GM12878 (cell line): ENCODE results near the gene CUEDC1. TPM values are rescaled to one million over a fixed set of nuclear protein-coding genes. Genes with fewer than 3 reads are reported as not detected.

Experiments
- ATAC-seq: fragments of 200-7000 bp; cut with Tn5 transposase; 3 replicates; pipeline ENCODE4 v1.9.1; 2020; ENCODE audit warnings: mild to moderate bottlenecking, moderate library complexity
- BruUV-seq: library from RNA; stranded (reverse); fragments of 400-500 nt; replicated peaks from 2 replicates; lab custom pipeline; 2021; lab: Mats Ljungman, UMichigan
- CTCF ChIA-PET: fragments of 300-600 bp; sonication (Branson Sonifier 250); formaldehyde crosslinking; extraction: SDS; loops from one replicate; lab custom pipeline; 2021; ENCODE audit warnings: inconsistent platforms; lab: Yijun Ruan, JAX
- POLR2A ChIA-PET: fragments of 350-600 bp; formaldehyde crosslinking; extraction: SDS; loops from one replicate; lab custom pipeline; 2021; ENCODE audit warnings: inconsistent platforms; lab: Charles Lee
- RAD21 ChIA-PET: fragments of 300-600 bp; sonication (Branson Sonifier 250); formaldehyde crosslinking; loops from one replicate; lab custom pipeline; 2023; ENCODE audit warnings: antibody characterized with exemption; ENCODE audit not compliant: unreplicated experiment; lab: Charles Lee
- SMC1A ChIA-PET: fragments of 300-600 bp; sonication (Branson Sonifier 250); formaldehyde crosslinking; loops from one replicate; lab custom pipeline; 2023; ENCODE audit not compliant: unreplicated experiment, uncharacterized antibody; lab: Charles Lee
- DNase-seq: peaks from one replicate; pipeline ENCODE4 v3.0.0-alpha.2; 2011; ENCODE audit warnings: low read depth, low spot score
- FAIRE-seq: peaks from 3 replicates; lab custom pipeline; 2011; peaks lifted over from hg19 to GRCh38; lab: Jason Lieb, UNC
- H2AFZ ChIP-seq: 2 replicates; pipeline ENCODE4 v1.6.0; 2011; ENCODE audit warnings: low read depth, low read length, control low read depth; ENCODE audit not compliant: control insufficient read depth
- H3K27ac ChIP-seq: 2 replicates; pipeline ENCODE4 v1.5.1; 2011; ENCODE audit warnings: control low read depth; ENCODE audit not compliant: control insufficient read depth, insufficient read depth
- H3K27me3 ChIP-seq, 2 experiments: replicated peaks in 1 of 2; 2 replicates each; pipeline versions ENCODE4 v1.6.0 to v1.6.1; 2011; ENCODE audit warnings: low read length in 1 of 2; ENCODE audit not compliant: control insufficient read depth in 2 of 2, insufficient read depth in 2 of 2
- H3K36me3 ChIP-seq, 2 experiments: 2 replicates each; pipeline ENCODE4 v1.5.1; 2011; ENCODE audit warnings: low read length in 1 of 2; ENCODE audit not compliant: control insufficient read depth in 2 of 2, insufficient read depth in 2 of 2
- H3K4me1 ChIP-seq: 2 replicates; pipeline ENCODE4 v1.6.1; 2011; ENCODE audit warnings: mild to moderate bottlenecking, low read length, moderate library complexity, mixed read lengths; ENCODE audit not compliant: control insufficient read depth, insufficient read depth
- H3K4me2 ChIP-seq: 2 replicates; pipeline ENCODE4 v1.6.0; 2011; ENCODE audit warnings: control low read depth; ENCODE audit not compliant: control insufficient read depth, insufficient read depth
- H3K4me3 ChIP-seq: fragments of 200-600 bp; sonication (generic); 2 replicates; pipeline ENCODE4 v1.5.1; 2016
- H3K79me2 ChIP-seq: 2 replicates; pipeline ENCODE4 v1.6.0; 2011; ENCODE audit warnings: low read length; ENCODE audit not compliant: control insufficient read depth, insufficient read depth
- H3K9ac ChIP-seq: 2 replicates; pipeline ENCODE4 v1.8.0; 2011; ENCODE audit warnings: low read length, control low read depth, mixed read lengths; ENCODE audit not compliant: control insufficient read depth, insufficient read depth
- H3K9me3 ChIP-seq: replicated peaks from 3 replicates; pipeline ENCODE4 v1.5.1; 2011; ENCODE audit warnings: mild to moderate bottlenecking, low read length; ENCODE audit not compliant: control insufficient read depth, insufficient read depth
- H4K20me1 ChIP-seq: 2 replicates; pipeline ENCODE4 v1.6.0; 2011; ENCODE audit not compliant: control insufficient read depth, insufficient read depth
- BCLAF1 ChIP-seq: fragments of 450-650 bp; IDR thresholded peaks from 2 replicates; pipeline ENCODE4 v1.6.1; 2017; ENCODE audit warnings: antibody characterized with exemption, mild to moderate bottlenecking, moderate library complexity
- HCFC1 ChIP-seq: fragments of 150-350 bp; IDR thresholded peaks from 2 replicates; pipeline ENCODE4 v1.6.1; 2014; ENCODE audit warnings: low read length
- IKZF2 ChIP-seq, 2 experiments: fragments of 450-650 bp; IDR thresholded peaks; 2 replicates each; pipeline ENCODE4 v1.6.1; 2017; ENCODE audit warnings: mild to moderate bottlenecking in 2 of 2, moderate library complexity in 2 of 2
- KAT2A ChIP-seq: conservative IDR thresholded peaks from 2 replicates; pipeline ENCODE4 v1.6.1; 2011; ENCODE audit warnings: low read depth, low read length; ENCODE audit not compliant: control insufficient read depth
- KDM1A ChIP-seq: fragments of 200-600 bp; sonication (generic); IDR thresholded peaks from 2 replicates; pipeline ENCODE4 v1.6.1; 2016; ENCODE audit warnings: borderline replicate concordance
- KLF5 ChIP-seq: fragments of 450-650 bp; IDR thresholded peaks from 2 replicates; pipeline ENCODE4 v1.6.1; 2014; ENCODE audit warnings: mild to moderate bottlenecking; ENCODE audit not compliant: partially characterized antibody
- MXI1 ChIP-seq: fragments of 150-350 bp; IDR thresholded peaks from 2 replicates; pipeline ENCODE4 v1.6.1; 2011; ENCODE audit warnings: low read depth, mild to moderate bottlenecking, inconsistent platforms, low read length, improper control_type of control experiment
- NKRF ChIP-seq: fragments of 450-650 bp; conservative IDR thresholded peaks from 2 replicates; pipeline ENCODE4 v1.6.1; 2017; ENCODE audit warnings: mild to moderate bottlenecking, moderate library complexity
- RB1 ChIP-seq: fragments of 450-650 bp; formaldehyde crosslinking; IDR thresholded peaks from 2 replicates; pipeline ENCODE4 v1.6.1; 2017; ENCODE audit warnings: mild to moderate bottlenecking, borderline replicate concordance
- SIX5 ChIP-seq: IDR thresholded peaks from 2 replicates; pipeline ENCODE4 v1.6.1; 2011; ENCODE audit warnings: mild to moderate bottlenecking, low read depth, low read length, moderate library complexity; ENCODE audit not compliant: severe bottlenecking
- USF2 ChIP-seq: IDR thresholded peaks from 2 replicates; pipeline ENCODE4 v1.6.1; 2011; ENCODE audit warnings: low read depth, low read length, improper control_type of control experiment, borderline replicate concordance
- ZBTB11 ChIP-seq: fragments of 450-650 bp; formaldehyde crosslinking; IDR thresholded peaks from 2 replicates; pipeline ENCODE4 v1.5.0; 2022; ENCODE audit warnings: mild to moderate bottlenecking, missing genetic modification characterization
- WGBS: methylation state at CpG from one replicate; pipeline ENCODE4 v1.1.6; 2016; ENCODE audit warnings: low lambda C conversion rate; ENCODE audit not compliant: insufficient replicate concordance, insufficient coverage; ENCODE audit errors: missing lambda C conversion rate; 5-methylcytosine and 5-hydroxymethylcytosine counted together
- in situ Hi-C: fragments of 300-500 bp; cut with MboI; formaldehyde crosslinking; loops from 9 replicates; pipeline ENCODE4 v1.14.3; 2018; ENCODE audit warnings: mixed read lengths
- intact Hi-C: fragments of 100-400 bp; cut with micrococcal nuclease; formaldehyde crosslinking; loops from one replicate; pipeline ENCODE4 v1.14.2; 2022; ENCODE audit not compliant: unreplicated experiment
- polyA plus RNA-seq, 11 experiments: library from polyadenylated mRNA; depleted of rRNA in 4 of 11; unstranded in 6 of 11; stranded (reverse) in 5 of 11; fragments of >200 nt; fragmentation: Nextera tagmentation in 4 of 11; fragmentation: Illumina TruSeq in 1 of 11; extraction: Ambion mirVana in 4 of 11; extraction: Trizol in 1 of 11; gene quantifications; 1 replicate in 1 of 11; 2 replicates in 10 of 11; pipeline versions ENCODE4 v1.2.1 to v1.2.3, GENCODE V29; 2011 to 2016; ENCODE audit warnings: inconsistent platforms in 2 of 11, missing spikeins in 2 of 11, low read depth in 1 of 11
- total RNA-seq, 4 experiments: library from RNA; depleted of rRNA in 3 of 4; stranded (reverse); fragments of >200 nt in 3 of 4; fragmentation: Illumina TruSeq in 1 of 4; extraction: Trizol in 1 of 4; gene quantifications; 2 replicates each; pipeline versions ENCODE4 v1.2.1 to v1.2.3, GENCODE V29; 2013 to 2021

Gene CUEDC1
- total and polyA plus RNA-seq, 10 of the 15 experiments (the other 5 are each of a cell fraction or from before 2014, with no cell fraction given): 0.24 to 7.4 (median 1.8) TPM

GRCh38 chr17:57834146-57834741, 121.0 kb downstream of the CUEDC1 start:
- Histone ChIP-seq H3K27ac (no peak overlapping the region), H3K9ac (no peak overlapping the region), H4K20me1 (no peaks in the 10 kb centered on the region), H3K36me3 (peaks cover 2 to 3% of the 10 kb centered on the region in 2 experiments; a peak in 3 of 4 replicates), H3K27me3 (no peaks in the 10 kb centered on the region), H3K4me3 (no peak overlapping the region), H3K4me2 (no peak overlapping the region), H3K4me1 (peaks cover 5% of the 10 kb centered on the region; the same call in 1 of the 2 replicates), H2AFZ (no peak overlapping the region), H3K9me3 (no peaks in the 10 kb centered on the region), H3K79me2 (no peaks in the 10 kb centered on the region)
- ChIA-PET CTCF (interaction anchor here (0.6 to 6.4 kb wide), 34 partner anchors 8 to 705 kb away, joined by 3 to 55 read pairs (median 5); partner anchors contain the start of genes CCDC182 and MRPS23), POLR2A (no interaction called here), SMC1A (interaction anchor here (0.5 to 1.7 kb wide), 7 partner anchors 22 to 704 kb away, joined by 3 to 6 read pairs (median 5); no protein-coding TSS in a partner anchor), RAD21 (interaction anchor here (1.3 to 1.6 kb wide), 5 partner anchors 50 to 705 kb away, joined by 3 to 7 read pairs (median 4); no protein-coding TSS in a partner anchor)
- 39% methylated on average over 13 of the region's 13 CpGs for WGBS
- ATAC-seq (no peak), DNase-seq (no peak), FAIRE-seq (no peak)
- intact Hi-C loops (loop anchor here (5.0 kb wide), 1 partner anchor 702 kb away; no protein-coding TSS in a partner anchor), in situ Hi-C loops (no loop called here)
- no TSS peak for BruUV-seq
- no peak for TF ChIP-seq MXI1
- TF ChIP-seq USF2: no peak
- no peak for TF ChIP-seq KAT2A
- no peak for TF ChIP-seq NKRF
- TF ChIP-seq RB1: no peak
- no peak for TF ChIP-seq SIX5
- TF ChIP-seq BCLAF1: no peak
- TF ChIP-seq KLF5: no peak
- no peak for TF ChIP-seq ZBTB11 (CRISPR knock-in tag)
- no peak for TF ChIP-seq HCFC1
- TF ChIP-seq IKZF2 (IDR thresholded peaks at IDR 0.05): no peak
- TF ChIP-seq KDM1A: no peak
